ENCODE results near the gene F13A1.

DNA sequence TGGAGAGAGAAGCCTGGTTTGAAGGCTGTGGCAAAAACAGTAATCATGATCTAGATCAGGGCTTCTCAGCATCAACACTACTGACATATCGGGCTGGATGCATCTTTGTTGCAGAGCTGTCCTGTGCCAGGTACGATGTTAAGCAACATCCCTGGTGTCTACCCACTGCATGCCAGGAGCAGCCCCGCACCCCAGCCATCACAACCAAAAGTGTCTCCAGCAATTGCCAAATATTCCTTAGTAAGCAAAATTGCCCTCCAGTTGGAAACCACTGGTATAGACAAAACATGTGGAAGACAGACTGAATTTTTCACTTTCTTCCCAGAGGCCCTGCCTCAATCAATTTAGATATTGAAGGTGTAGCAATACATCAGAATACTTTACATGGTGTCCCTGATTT, 166.1 kb downstream of the F13A1 start:
- TF ChIP-seq, protein P1, sequence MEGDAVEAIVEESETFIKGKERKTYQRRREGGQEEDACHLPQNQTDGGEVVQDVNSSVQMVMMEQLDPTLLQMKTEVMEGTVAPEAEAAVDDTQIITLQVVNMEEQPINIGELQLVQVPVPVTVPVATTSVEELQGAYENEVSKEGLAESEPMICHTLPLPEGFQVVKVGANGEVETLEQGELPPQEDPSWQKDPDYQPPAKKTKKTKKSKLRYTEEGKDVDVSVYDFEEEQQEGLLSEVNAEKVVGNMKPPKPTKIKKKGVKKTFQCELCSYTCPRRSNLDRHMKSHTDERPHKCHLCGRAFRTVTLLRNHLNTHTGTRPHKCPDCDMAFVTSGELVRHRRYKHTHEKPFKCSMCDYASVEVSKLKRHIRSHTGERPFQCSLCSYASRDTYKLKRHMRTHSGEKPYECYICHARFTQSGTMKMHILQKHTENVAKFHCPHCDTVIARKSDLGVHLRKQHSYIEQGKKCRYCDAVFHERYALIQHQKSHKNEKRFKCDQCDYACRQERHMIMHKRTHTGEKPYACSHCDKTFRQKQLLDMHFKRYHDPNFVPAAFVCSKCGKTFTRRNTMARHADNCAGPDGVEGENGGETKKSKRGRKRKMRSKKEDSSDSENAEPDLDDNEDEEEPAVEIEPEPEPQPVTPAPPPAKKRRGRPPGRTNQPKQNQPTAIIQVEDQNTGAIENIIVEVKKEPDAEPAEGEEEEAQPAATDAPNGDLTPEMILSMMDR (IDR thresholded peaks at IDR 0.05), result no peak
- TF ChIP-seq POLR2A (IDR thresholded peaks at IDR 0.05), result no peak
